Mesodermal cell (in vitro differentiated cells): ENCODE results near the gene TFB1M.
"Not testable (repeated sequence)": the region's sequence is repeated elsewhere in the genome, so short reads cannot be mapped to it uniquely, and the experiment has no call there.

ENCODE experiments used
- H3K27ac ChIP-seq: 2 replicates; pipeline ENCODE4 v1.7.0; 2013; ENCODE audit warnings: mild to moderate bottlenecking, low read depth, low read length, moderate library complexity; ENCODE audit not compliant: severe bottlenecking
- H3K36me3 ChIP-seq: 2 replicates; pipeline ENCODE4 v1.7.1; 2013; ENCODE audit warnings: mild to moderate bottlenecking, low read length, moderate library complexity; ENCODE audit not compliant: control insufficient read depth, insufficient read depth
- H3K4me1 ChIP-seq: one replicate; pipeline ENCODE4 v1.7.1; 2013; ENCODE audit warnings: mild to moderate bottlenecking, low read length; ENCODE audit not compliant: insufficient read depth, control insufficient read depth, poor library complexity, severe bottlenecking
- H3K4me3 ChIP-seq: 2 replicates; pipeline ENCODE4 v1.7.0; 2013; ENCODE audit warnings: low read length, control low read depth, mild to moderate bottlenecking; ENCODE audit not compliant: insufficient read depth, poor library complexity, severe bottlenecking; ENCODE audit errors: extremely low read depth
- H3K9me3 ChIP-seq: 2 replicates; pipeline ENCODE4 v1.7.1; 2013; ENCODE audit warnings: mild to moderate bottlenecking, low read length, moderate library complexity; ENCODE audit not compliant: control insufficient read depth
- WGBS, 2 experiments: methylation state at CpG; one replicate each; pipeline ENCODE4 v1.1.5; 2013; ENCODE audit warnings: missing lambda C conversion rate in 2 of 2; ENCODE audit not compliant: insufficient coverage in 2 of 2; 5-methylcytosine and 5-hydroxymethylcytosine counted together

Gene TFB1M

DNA sequence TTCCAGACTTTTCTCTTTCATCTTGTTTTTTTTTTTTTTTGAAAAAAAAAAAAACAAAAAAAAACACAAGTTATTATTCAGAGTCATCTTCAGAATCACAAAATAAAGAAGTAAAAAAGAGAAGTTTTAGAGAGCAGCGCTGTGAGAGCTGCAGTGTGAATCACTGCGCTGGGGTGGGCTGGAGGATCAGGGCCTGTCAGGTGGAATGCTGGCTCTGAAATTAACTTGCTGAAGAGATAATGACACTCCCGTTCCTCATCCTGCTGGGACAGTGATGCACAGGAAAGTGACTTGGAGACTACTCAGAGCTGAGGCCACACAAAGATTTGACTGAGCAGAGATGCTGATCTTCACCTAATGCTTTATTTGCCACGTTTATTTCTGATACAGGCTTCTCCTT, 93.2 kb downstream of the TFB1M start:
- 97 to 100% methylated on average over 3 to 4 of the region's 4 CpGs for WGBS, 2 experiments
- Histone ChIP-seq H3K27ac (no peak overlapping the region), H3K4me3 (no peak overlapping the region), H3K4me1 (peaks cover 17% of the 10 kb centered on the region), H3K36me3 (no peaks in the 10 kb centered on the region), H3K9me3 (no peaks in the 10 kb centered on the region)

- no peaks in the 10 kb centered on the region for H3K9me3 ChIP-seq
- no peak overlapping the region for H3K4me3 ChIP-seq
- H3K27ac ChIP-seq: no peak overlapping the region
- WGBS, 2 experiments: 92 to 98% methylated on average over 4 to 5 of the region's 5 CpGs
- H3K4me1 ChIP-seq: peaks cover 17% of the 10 kb centered on the region
- no peaks in the 10 kb centered on the region for H3K36me3 ChIP-seq
These were observed 94.4 kb downstream of the TFB1M start for GRCh38 chr6:155219858-155220301.

DNA sequence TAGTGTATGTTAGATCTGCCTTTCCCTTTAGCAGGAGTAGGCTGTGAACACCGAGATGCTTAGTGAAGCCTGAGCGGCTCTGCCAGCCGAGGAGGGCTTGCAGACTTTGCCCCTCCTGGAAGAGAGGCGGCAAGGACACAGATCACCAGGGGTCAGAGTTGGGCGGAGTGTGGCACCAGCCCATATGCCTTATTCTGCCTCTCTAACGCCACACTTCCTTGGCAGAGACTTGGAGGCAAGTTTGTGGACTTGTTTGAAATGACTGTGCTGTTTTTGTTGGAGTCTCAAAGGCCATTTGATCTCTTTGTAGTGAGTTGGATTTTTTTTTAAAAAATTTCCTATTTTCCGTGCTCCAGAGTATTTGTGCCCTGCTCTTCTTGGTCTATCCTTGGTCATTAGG, 95.0 kb downstream of the TFB1M start:
- H3K4me1 ChIP-seq: peaks cover 12% of the 10 kb centered on the region
- H3K36me3 ChIP-seq: no peaks in the 10 kb centered on the region
- 89 to 98% methylated on average over 5 to 6 of the region's 7 CpGs for WGBS, 2 experiments
- H3K27ac ChIP-seq: no peak overlapping the region
- no peaks in the 10 kb centered on the region for H3K9me3 ChIP-seq
- H3K4me3 ChIP-seq: no peak overlapping the region

DNA sequence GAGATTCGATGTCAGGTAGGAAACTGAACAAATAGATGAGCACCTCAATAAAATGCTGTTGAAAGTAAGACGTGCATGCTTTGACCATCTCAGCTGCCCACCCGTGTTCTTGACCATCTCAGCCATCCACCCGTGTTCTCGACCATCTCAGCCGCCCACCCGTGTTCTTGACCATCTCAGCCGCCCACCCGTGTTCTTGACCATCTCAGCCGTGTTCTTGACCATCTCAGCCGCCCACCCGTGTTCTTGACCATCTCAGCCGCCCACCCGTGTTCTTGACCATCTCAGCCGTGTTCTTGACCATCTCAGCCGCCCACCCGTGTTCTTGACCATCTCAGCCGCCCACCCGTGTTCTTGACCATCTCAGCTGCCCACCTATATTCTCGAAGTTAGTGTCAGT, 95.6 kb downstream of the TFB1M start:
- H3K4me3 ChIP-seq: not testable (repeated sequence)
- WGBS, 2 experiments: 71 to 81% methylated on average over 4 to 6 of the region's 20 CpGs

GRCh38 chr6:155216312-155217046, 97.8 kb downstream of the TFB1M start:
- Histone ChIP-seq H3K4me3 (no peak overlapping the region), H3K4me1 (peaks cover 5% of the 10 kb centered on the region), H3K27ac (no peak overlapping the region), H3K9me3 (no peaks in the 10 kb centered on the region), H3K36me3 (peaks cover 9% of the 10 kb centered on the region)
- 36 to 43% methylated on average over 4 to 8 of the region's 11 CpGs for WGBS, 2 experiments

More for the DNA sequence above, 95.6 kb downstream of the TFB1M start:
- H3K4me1 ChIP-seq, H3K27ac ChIP-seq, H3K9me3 ChIP-seq, H3K36me3 ChIP-seq: not testable (repeated sequence)

DNA sequence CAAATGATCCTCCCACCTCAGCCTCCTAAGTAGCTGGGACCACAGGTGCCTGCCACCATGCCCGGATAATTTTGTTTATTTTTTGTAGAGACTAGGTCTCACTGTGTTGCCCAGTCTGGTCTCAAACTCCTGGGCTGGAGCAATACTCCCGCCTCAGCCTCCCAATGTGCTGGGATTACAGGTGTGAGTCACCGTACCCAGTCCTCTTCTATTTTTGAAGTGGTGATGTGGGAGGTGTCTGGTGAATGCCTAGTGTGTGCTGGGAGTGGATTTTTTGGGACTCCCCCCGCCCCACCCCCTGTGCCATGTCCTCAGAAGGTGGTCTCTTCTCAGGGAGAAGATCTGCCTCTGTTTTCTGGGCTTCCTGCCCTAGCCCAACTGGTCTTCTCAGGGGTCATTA, 98.4 kb downstream of the TFB1M start:
- Histone ChIP-seq H3K36me3 (peaks cover 15% of the 10 kb centered on the region), H3K4me1 (peaks cover 3% of the 10 kb centered on the region), H3K9me3 (no peaks in the 10 kb centered on the region), H3K27ac (no peak overlapping the region), H3K4me3 (no peak overlapping the region)
- WGBS, 2 experiments: 95 to 100% methylated on average over 2 to 4 of the region's 4 CpGs

GRCh38 chr6:155213611-155214372, 100.5 kb downstream of the TFB1M start:
- Histone ChIP-seq H3K9me3 (no peaks in the 10 kb centered on the region), H3K4me3 (no peak overlapping the region), H3K36me3 (peaks cover 16% of the 10 kb centered on the region), H3K27ac (no peak overlapping the region), H3K4me1 (no peaks in the 10 kb centered on the region)
- 95% methylated on average over 23 of the region's 23 CpGs for WGBS, 2 experiments

DNA sequence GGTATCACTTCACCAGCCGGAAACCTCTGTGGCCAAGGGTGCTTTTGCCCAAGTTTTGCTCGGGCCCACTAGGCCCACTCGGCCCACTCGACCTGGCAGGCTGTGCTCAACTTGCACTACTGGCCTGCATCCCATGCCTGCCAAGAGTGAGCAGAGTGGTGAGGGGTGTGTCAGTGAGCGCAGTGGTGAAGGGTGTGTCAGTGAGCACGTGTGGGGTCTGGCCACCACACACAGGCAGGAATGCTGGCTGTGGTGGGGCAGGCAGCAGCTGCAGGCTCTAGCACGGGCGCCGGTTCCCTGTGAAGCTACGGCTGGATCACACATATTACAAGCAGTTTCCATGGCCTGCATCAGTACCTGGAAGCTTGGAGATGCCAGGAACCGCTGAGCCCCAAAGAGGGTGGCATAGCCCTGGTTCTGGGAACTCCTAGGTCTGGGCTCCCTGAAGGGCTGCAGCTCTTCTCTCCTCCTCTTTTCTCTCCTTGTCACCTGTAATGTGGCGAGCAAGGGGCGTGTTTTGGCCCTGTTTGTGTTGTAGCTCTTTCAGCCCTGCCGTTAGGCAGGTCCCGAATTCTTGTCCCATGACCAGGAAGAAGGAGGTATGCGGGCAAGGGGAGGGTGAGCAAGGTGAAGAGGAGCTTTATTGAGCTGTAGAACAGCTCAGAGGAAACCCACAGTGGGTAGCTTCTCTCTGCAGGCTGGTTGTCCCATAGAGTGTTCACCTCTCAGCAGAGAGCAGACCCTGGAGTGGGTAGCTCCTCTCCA, 101.5 kb downstream of the TFB1M start:
- H3K36me3 ChIP-seq: peaks cover 16% of the 10 kb centered on the region
- H3K9me3 ChIP-seq: no peaks in the 10 kb centered on the region
- H3K4me1 ChIP-seq: no peaks in the 10 kb centered on the region
- no peak overlapping the region for H3K27ac ChIP-seq
- 83 to 92% methylated on average over 8 to 12 of the region's 16 CpGs for WGBS, 2 experiments
- no peak overlapping the region for H3K4me3 ChIP-seq

DNA sequence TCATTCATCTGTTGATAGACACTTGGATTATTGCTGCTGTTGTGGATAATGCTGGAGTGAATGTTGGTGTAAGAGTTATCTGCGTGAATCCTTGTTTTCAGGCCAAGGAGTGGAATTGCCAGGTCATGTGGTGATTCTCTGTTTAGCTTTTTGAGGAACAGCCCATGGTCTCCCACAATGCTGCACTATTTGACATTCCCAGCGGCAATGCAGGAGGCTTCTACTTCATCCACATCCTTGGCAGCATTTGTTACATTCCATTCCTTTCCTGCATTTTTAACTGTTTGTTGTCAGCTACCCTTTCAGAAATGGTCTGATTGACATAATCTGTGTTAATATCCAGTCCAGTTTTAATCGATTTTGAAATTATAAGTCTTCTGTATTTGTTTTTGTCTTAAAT, 102.2 kb downstream of the TFB1M start:
- no peaks in the 10 kb centered on the region for H3K4me1 ChIP-seq
- no peak overlapping the region for H3K27ac ChIP-seq
- no peak overlapping the region for H3K4me3 ChIP-seq
- 83 to 100% methylated on average over 1 to 2 of the region's 3 CpGs for WGBS, 2 experiments
- peaks cover 16% of the 10 kb centered on the region for H3K36me3 ChIP-seq
- H3K9me3 ChIP-seq: no peaks in the 10 kb centered on the region

DNA sequence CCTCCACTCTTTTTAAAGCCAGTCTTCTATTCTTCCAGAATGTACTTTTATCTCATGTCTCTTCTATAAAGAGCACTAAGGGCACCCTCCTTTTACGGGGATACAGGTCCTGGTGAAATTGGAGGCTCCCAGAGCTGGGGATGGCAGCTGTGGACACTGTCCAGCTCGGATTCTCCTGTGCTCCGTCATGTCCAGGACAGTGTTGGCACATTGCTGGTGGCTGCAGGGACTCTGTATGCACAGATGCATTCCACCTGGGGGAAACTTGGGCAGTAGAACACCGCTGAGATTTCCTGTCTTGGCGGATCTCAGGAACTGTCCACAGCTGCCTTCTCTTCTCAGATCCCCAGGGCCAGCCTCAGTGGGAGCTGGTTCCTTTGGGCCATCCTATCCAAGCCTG, 107.1 kb downstream of the TFB1M start:
- Histone ChIP-seq H3K4me3 (no peak overlapping the region), H3K27ac (no peak overlapping the region), H3K4me1 (no peaks in the 10 kb centered on the region), H3K9me3 (no peaks in the 10 kb centered on the region), H3K36me3 (peaks cover 14% of the 10 kb centered on the region)
- 95 to 98% methylated on average over 5 of the region's 5 CpGs for WGBS, 2 experiments
